NCI-H2196 (cell line): ENCODE measurements around the gene CREB5.
"Not testable (repeated sequence)": the region's sequence is repeated elsewhere in the genome, so short reads cannot be mapped to it uniquely, and the experiment has no call there.

ENCODE experiments used
- DNase-seq: peaks from one replicate; lab custom pipeline; 2025; ENCODE audit not compliant: unreplicated experiment; lab: John Stamatoyannopoulos, UW

Gene CREB5

GRCh38 chr7:28804990-28805389 lies 392.7 kb downstream of the CREB5 start:
- DNase-seq, result no peak

DNA sequence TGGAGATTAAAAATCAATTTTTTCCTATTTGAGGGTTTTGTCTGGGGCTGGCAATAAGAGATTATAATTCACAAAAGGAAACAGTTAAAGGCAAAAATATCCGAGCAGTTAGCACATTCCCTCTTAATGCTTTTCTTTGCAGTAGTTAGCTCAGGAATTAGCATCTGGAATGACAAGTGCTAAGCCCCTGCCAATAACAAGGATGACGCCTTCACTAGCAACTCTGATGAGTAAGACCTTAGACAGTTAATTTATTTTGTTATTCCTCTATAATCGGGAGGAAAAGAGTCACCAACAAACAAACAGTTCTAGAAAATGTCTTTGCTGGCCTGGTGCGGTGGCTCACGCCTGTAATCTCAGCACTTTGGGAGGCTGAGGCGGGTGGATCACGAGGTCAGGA lies 394.5 kb downstream of the CREB5 start:
- no peak for DNase-seq

- no peak for DNase-seq
Measured at GRCh38 chr7:28807396-28807994, 395.2 kb downstream of the CREB5 start.

DNA sequence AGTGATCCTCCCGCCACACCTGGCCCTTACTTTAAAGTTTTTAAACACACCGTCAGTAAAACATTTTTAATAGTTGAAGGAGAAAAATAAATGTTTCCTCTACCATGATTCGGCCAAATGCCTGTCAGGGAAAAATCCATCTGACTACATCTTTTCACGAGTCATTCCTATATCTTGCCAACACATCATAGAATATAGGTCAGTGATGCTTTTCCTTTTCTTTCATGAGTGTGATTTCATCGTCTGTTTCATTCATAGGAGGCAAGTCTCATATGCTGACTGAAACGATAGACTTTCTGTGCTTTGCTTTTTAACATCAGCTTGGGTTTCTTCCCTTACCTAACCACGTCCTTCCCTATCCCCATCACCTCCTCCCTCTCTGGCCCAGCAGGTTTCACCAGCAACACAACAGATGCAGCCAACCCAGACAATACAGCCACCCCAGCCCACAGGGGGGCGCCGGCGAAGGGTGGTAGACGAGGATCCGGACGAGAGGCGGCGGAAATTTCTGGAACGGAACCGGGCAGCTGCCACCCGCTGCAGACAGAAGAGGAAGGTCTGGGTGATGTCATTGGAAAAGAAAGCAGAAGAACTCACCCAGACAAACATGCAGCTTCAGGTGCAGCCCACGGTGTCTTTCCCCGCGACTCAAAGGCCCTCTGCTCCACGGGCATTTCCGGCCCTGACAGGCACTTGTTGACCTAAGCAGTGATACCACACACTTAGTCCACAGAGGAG lies 396.6 kb downstream of the CREB5 start:
- no peak for DNase-seq

- DNase-seq, result no peak
Measured at GRCh38 chr7:28811008-28811407, 398.7 kb downstream of the CREB5 start.

DNA sequence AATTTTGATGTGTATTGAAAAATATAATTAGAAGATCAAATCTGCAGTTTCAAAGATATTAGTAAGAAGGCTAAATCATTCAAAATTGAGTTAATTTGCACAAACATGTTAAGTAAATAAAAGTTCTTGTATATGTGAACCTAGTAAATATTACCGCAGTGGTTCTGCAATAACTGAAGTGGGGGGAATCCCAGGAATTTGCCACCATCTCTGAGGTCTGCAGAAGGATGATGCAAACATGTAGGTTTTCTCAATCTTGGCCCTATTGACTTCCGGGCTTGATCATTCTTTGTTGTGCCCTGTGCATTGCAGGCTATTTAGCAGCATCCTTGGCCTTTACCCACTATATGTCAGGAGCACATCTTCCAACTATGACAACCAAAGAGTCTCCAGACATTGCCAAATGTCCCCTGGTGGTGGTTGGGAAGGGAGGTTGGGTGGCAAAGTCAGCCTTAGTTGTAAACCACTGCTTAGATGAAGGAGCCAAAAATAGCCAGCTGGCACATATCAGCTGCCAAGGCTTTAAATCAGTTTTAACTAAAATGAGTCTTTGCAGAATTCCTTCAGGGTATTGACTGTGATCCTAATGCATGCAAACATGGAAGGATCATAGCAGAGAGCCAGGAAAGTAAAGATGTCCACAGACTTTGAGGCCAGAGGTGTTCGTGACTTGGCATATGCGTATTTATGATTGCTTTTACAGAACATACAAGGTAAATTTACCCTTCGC lies 399.5 kb downstream of the CREB5 start:
- DNase-seq, result no peak

- no peak for DNase-seq
Measured at GRCh38 chr7:28812616-28813015, 400.3 kb downstream of the CREB5 start.

GRCh38 chr7:28813243-28813962 lies 401.1 kb downstream of the CREB5 start:
- no peak for DNase-seq

DNA sequence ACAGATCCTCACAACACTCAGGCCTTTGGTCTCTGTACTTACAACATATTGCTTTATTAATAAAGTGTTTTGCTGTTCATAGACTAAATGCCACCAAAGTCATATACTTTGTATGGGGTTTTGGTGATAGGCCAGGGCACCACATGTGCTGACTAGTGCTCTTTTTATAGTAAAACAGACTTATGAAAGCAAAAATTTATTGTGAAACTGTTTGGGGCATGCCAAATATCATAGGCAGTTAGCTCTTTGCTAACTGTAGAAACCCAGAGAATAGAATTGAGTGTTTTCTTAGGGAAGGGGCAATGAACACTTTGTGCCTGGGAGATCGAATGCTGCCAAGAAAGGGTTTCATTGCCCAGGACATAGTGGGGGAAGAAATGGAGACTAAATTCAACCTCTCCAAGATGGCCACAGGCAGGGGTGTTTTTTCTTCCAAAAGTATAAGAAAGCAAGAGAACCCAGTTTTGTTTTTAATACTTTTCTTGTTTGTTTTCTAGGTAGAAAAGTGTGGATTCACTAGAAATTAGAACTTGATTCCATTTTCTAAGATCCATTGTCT lies 403.1 kb downstream of the CREB5 start:
- DNase-seq, result no peak

DNA sequence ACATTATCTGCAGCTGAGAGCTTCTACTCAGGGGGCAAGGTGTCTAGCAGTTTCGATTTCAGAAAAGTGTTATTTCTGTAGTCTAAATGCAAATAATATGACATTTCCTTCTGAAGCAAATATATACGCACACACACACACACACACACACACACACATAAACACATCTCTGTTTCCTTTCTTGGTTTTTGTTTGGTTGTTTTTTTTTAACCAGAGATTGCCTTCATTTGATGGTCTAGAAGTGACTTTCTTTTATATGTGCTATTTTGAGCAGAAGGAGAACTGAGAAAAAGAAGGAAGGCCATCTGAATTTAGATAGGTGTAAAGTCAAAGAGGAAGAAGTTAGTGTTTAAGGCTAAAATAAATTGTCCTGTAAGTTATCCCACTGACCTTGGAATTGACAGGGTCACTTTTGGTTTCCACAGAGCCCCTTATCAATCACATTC lies 403.6 kb downstream of the CREB5 start:
- no peak for DNase-seq

- no peak for DNase-seq
Measured at GRCh38 chr7:28818996-28819395, 406.7 kb downstream of the CREB5 start.

DNA sequence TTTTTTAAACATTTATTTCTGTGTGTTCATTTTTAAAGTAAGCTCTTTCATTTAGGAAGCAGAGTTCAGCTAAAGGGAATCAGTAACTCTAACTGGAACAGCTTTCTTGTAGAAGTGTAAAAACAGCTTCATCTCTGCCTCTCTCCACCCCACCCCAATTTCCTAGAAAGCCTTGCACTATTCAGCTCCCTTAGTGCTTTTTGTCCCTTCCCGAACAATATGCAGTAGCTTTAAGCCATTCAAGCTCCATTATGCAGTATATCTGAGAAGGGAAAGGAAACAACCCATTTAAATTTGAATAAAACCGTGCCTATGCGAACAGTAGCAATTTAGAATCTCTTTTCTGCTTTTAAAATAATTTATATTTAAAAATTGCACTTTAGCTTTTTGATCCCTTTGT lies 411.3 kb downstream of the CREB5 start:
- DNase-seq, result no peak

DNA sequence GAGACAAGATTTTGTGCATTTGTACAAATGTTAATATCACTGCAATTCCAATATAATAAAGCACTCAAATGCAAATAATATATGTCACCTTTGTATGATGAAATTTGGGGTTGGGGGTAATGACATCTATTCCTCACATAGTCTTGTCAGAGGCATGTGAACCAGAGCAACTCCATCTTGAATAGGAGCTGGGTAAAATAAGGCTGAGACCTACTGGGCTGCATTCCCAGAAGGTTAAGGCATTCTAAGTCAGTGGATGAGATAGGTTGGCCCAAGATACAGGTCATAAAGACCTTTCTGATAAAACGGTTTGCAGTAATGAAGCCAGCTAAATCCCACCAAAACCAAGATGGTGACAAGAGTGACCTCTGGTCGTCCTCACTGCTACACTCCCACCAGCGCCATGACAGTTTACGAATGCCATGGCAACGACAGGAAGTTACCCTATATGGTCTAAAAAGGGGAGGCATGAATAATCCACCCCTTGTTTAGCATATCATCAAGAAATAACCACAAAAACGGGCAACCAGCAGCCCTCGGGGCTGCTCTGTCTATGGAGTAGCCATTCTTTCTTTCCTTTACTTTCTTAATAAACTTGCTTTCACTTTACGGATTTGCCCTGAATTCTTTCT lies 413.6 kb downstream of the CREB5 start:
- DNase-seq, result not testable (repeated sequence)

DNA sequence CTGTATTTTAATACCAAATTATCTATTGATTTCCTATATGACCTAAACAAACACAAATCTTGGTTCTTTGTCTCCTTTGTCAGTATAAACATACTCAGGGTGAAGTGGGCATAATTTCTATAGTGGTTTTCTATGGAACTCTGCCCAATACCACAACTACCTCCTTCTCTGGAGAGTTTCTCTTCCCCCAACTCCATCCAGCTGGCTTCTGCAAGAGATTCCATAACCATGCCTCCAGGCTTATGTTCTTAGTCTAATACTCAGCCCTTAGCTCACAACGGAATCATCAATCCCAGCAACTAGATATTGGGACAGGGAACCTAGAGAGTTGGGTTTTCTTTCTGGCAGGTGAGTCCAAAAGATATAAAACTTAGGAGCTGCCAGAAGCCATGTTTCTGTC lies 418.5 kb downstream of the CREB5 start:
- no peak for DNase-seq

DNA sequence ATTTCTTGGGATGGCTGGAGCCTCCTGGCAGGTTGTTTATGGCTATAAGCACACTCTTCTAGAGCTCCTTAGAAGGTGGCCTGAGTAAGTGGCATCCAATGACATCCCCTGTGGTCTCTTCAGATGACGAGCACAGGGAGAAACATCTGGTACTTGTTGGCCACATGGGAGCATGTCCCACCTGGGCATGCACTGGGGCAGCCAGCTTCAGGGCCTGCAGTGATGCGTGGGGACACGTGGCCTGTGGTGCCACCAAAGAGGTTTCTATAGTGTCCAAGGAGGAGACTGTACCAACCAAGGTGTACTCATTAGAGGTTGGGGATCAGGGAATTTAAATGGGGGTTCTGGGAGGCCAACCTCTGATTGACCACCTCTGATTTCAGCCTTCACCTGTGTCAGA lies 420.4 kb downstream of the CREB5 start:
- no peak for DNase-seq

DNA sequence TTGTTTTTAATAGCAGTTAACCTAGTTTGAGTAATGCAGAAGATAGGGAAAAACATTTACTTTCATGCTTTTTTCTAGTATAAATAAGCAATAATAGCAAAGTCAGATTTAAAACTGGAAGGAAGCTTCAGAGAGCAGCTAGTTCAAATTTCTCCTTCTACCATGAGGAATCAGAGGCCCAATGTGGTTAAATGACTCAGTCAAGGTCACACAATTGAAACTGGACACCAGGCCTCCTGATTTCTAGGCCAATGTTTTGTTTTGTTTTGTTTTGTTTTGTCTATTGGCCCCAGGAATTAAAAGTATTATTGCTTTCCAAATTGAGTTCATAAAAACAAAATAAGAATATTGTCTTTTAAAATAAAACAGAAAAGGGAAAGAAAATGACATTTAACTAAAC lies 423.5 kb downstream of the CREB5 start:
- no peak for DNase-seq

GRCh38 chr7:28836716-28837115 lies 424.4 kb downstream of the CREB5 start:
- DNase-seq, result no peak

- DNase-seq, result no peak
Measured at GRCh38 chr7:28837216-28837615, 424.9 kb downstream of the CREB5 start.

GRCh38 chr7:28840592-28840995 lies 428.3 kb downstream of the CREB5 start:
- no peak for DNase-seq

GRCh38 chr7:28841766-28842165 lies 429.4 kb downstream of the CREB5 start:
- DNase-seq, result no peak
